ENCODE measurements around the gene ARID3A.

Gene ARID3A

GRCh38 chr19:932648-933552, 7.1 kb downstream of the ARID3A start:
- peak; percentile 86 for DNase-seq

- DNase-seq = no peak
Measured at GRCh38 chr19:933553-933882, 7.7 kb downstream of the ARID3A start.

- no peak for DNase-seq
Measured at GRCh38 chr19:934197-934840, 8.5 kb downstream of the ARID3A start.

- peak; percentile 92 for DNase-seq
Measured at GRCh38 chr19:934865-935479, 9.1 kb downstream of the ARID3A start.

- DNase-seq = no peak
Measured at GRCh38 chr19:936175-936546, 10.3 kb downstream of the ARID3A start.

GRCh38 chr19:937259-937694, 11.4 kb downstream of the ARID3A start:
- DNase-seq = no peak

- no peak for DNase-seq
Measured at GRCh38 chr19:938233-938923, 12.5 kb downstream of the ARID3A start.

GRCh38 chr19:939439-939838, 13.6 kb downstream of the ARID3A start:
- DNase-seq = no peak

GRCh38 chr19:939922-940321, 14.1 kb downstream of the ARID3A start:
- DNase-seq = no peak

- no peak for DNase-seq
Measured at GRCh38 chr19:940591-941291, 14.9 kb downstream of the ARID3A start.

GRCh38 chr19:941292-942132, 15.7 kb downstream of the ARID3A start:
- DNase-seq = no peak

GRCh38 chr19:942133-942645, 16.4 kb downstream of the ARID3A start:
- no peak for DNase-seq

GRCh38 chr19:943551-944170, 17.8 kb downstream of the ARID3A start:
- no peak for DNase-seq

GRCh38 chr19:944171-944567, 18.3 kb downstream of the ARID3A start:
- no peak for DNase-seq

GRCh38 chr19:944663-945241, 18.9 kb downstream of the ARID3A start:
- DNase-seq = no peak

GRCh38 chr19:945401-946252, 19.8 kb downstream of the ARID3A start:
- DNase-seq = no peak

- no peak for DNase-seq
Measured at GRCh38 chr19:947090-947706, 21.4 kb downstream of the ARID3A start.

GRCh38 chr19:947707-948539, 22.1 kb downstream of the ARID3A start:
- no peak for DNase-seq
